Uterus (tissue), 2 donors: ENCODE results near the gene TIGD2.

ENCODE experiments used
- POLR2A ChIP-seq, 2 donors: fragments of 450-650 bp; IDR thresholded peaks; one replicate each; pipeline ENCODE4 v1.6.1; 2016; ENCODE audit warnings: antibody characterized with exemption in 2 of 2, mild to moderate bottlenecking in 1 of 2, moderate library complexity in 1 of 2
- TF ChIP-seq, protein P1 (sequence below), 4 experiments: fragments of 200-600 bp in 2 of 4; fragments of 450-650 bp in 2 of 4; sonication (generic) in 2 of 4; IDR thresholded peaks; one replicate each; pipeline ENCODE4 v1.5.1; 2016 to 2019; ENCODE audit warnings: antibody characterized with exemption in 4 of 4, mild to moderate bottlenecking in 2 of 4, moderate library complexity in 1 of 4

DNA sequence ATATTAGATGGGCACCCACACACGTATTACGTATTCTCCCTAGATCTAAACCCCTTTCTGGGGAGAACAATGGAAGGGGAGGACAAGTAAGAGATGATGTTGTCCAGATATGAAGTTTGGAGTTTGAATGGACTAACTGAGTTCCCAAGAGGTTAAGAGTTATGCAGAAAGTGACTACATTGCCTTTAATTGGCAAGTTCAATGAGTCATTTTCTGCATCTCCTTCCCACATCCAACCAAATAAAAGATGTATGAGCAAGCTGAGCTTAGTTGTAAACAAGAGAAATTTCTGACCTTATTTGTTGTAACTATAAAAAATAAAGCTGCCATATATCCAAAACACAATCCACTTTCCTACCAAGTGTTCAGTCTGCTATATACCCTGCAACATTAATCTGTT is 50.5 kb downstream of the TIGD2 start:
- TF ChIP-seq POLR2A (IDR thresholded peaks at IDR 0.05): no peak
- TF ChIP-seq, protein P1, sequence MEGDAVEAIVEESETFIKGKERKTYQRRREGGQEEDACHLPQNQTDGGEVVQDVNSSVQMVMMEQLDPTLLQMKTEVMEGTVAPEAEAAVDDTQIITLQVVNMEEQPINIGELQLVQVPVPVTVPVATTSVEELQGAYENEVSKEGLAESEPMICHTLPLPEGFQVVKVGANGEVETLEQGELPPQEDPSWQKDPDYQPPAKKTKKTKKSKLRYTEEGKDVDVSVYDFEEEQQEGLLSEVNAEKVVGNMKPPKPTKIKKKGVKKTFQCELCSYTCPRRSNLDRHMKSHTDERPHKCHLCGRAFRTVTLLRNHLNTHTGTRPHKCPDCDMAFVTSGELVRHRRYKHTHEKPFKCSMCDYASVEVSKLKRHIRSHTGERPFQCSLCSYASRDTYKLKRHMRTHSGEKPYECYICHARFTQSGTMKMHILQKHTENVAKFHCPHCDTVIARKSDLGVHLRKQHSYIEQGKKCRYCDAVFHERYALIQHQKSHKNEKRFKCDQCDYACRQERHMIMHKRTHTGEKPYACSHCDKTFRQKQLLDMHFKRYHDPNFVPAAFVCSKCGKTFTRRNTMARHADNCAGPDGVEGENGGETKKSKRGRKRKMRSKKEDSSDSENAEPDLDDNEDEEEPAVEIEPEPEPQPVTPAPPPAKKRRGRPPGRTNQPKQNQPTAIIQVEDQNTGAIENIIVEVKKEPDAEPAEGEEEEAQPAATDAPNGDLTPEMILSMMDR (IDR thresholded peaks at IDR 0.05): no peak
